Inflammatory macrophage (primary cell): ENCODE data around the gene RBM39.
"Not testable (repeated sequence)": the region's sequence is repeated elsewhere in the genome, so short reads cannot be mapped to it uniquely, and the experiment has no call there.

Experiments
- DNase-seq, 2 donors: peaks; one replicate each; pipeline ENCODE4 v3.0.0-alpha.2; 2020 to 2022

The RBM39 gene

GRCh38 chr20:35704514-35705261, 37.4 kb downstream of the RBM39 start:
- no peak for DNase-seq

GRCh38 chr20:35702824-35703695, 39.0 kb downstream of the RBM39 start:
- DNase-seq, result no peak

- no peak for DNase-seq
These were observed 39.8 kb downstream of the RBM39 start for GRCh38 chr20:35702051-35702823.

GRCh38 chr20:35700625-35701148, 41.4 kb downstream of the RBM39 start:
- DNase-seq, result no peak

GRCh38 chr20:35699957-35700624, 42.0 kb downstream of the RBM39 start:
- DNase-seq, result no peak

GRCh38 chr20:35699127-35699956, 42.7 kb downstream of the RBM39 start, which contains the start of the genes NFS1 and ROMO1:
NFS1 (minus strand) TSS chr20:35699352; CDS start chr20:35699288, 64 bp downstream.
ROMO1 (plus strand) TSS chr20:35699405; CDS start chr20:35699633, 228 bp downstream.
- DNase-seq, result peak; percentile 84 to 88

- DNase-seq, result no peak
These were observed 43.5 kb downstream of the RBM39 start for GRCh38 chr20:35698298-35699126.

GRCh38 chr20:35697696-35698297, 44.3 kb downstream of the RBM39 start:
- DNase-seq, result no peak

- no peak for DNase-seq
These were observed 46.1 kb downstream of the RBM39 start for GRCh38 chr20:35695978-35696377.

GRCh38 chr20:35695245-35695749, 46.8 kb downstream of the RBM39 start:
- DNase-seq, result no peak

GRCh38 chr20:35690265-35690664, 51.8 kb downstream of the RBM39 start:
- no peak for DNase-seq

GRCh38 chr20:35686872-35687271, 55.2 kb downstream of the RBM39 start:
- not testable (repeated sequence) for DNase-seq

- DNase-seq, result not testable (repeated sequence)
These were observed 56.7 kb downstream of the RBM39 start for GRCh38 chr20:35685368-35685767.

- no peak for DNase-seq
These were observed 60.1 kb downstream of the RBM39 start for GRCh38 chr20:35681960-35682359.

- peak; percentile 39 to 62 for DNase-seq
These were observed 61.4 kb downstream of the RBM39 start for GRCh38 chr20:35680452-35681183.

GRCh38 chr20:35674921-35675320, 67.1 kb downstream of the RBM39 start:
- no peak for DNase-seq

GRCh38 chr20:35673884-35674283, 68.2 kb downstream of the RBM39 start:
- no peak for DNase-seq

- no peak for DNase-seq
These were observed 72.4 kb downstream of the RBM39 start for GRCh38 chr20:35669681-35670080.

- DNase-seq, result no peak
These were observed 72.8 kb downstream of the RBM39 start for GRCh38 chr20:35669221-35669620.
